GM15510 (cell line): ENCODE data around the gene USF3.

Source experiments
- POLR2A ChIP-seq: IDR thresholded peaks from 3 replicates; pipeline ENCODE4 v1.6.1; 2011; ENCODE audit warnings: borderline replicate concordance; ENCODE audit not compliant: insufficient read length; ENCODE audit errors: extremely low read depth

The USF3 gene

GRCh38 chr3:113637756-113638155, 58.7 kb downstream of the USF3 start:
- no peak for TF ChIP-seq POLR2A

GRCh38 chr3:113634782-113635474, 61.5 kb downstream of the USF3 start:
- TF ChIP-seq POLR2A, result no peak

GRCh38 chr3:113631573-113631972, 64.9 kb downstream of the USF3 start:
- TF ChIP-seq POLR2A, result no peak

- no peak for TF ChIP-seq POLR2A
These were observed 65.4 kb downstream of the USF3 start for GRCh38 chr3:113630956-113631542.

GRCh38 chr3:113629584-113630421, 66.6 kb downstream of the USF3 start:
- no peak for TF ChIP-seq POLR2A

- no peak for TF ChIP-seq POLR2A
These were observed 67.7 kb downstream of the USF3 start for GRCh38 chr3:113628788-113629187.

- no peak for TF ChIP-seq POLR2A
These were observed 68.1 kb downstream of the USF3 start for GRCh38 chr3:113628316-113628715.

- no peak for TF ChIP-seq POLR2A
These were observed 69.7 kb downstream of the USF3 start for GRCh38 chr3:113626503-113627371.

GRCh38 chr3:113625834-113626233, 70.6 kb downstream of the USF3 start:
- no peak for TF ChIP-seq POLR2A

- TF ChIP-seq POLR2A, result no peak
These were observed 72.6 kb downstream of the USF3 start for GRCh38 chr3:113623811-113624210.

GRCh38 chr3:113623324-113623723, 73.1 kb downstream of the USF3 start:
- no peak for TF ChIP-seq POLR2A

- no peak for TF ChIP-seq POLR2A
These were observed 76.4 kb downstream of the USF3 start for GRCh38 chr3:113620091-113620490.

- TF ChIP-seq POLR2A, result no peak
These were observed 78.7 kb downstream of the USF3 start for GRCh38 chr3:113617726-113618125.

- no peak for TF ChIP-seq POLR2A
These were observed 80.5 kb downstream of the USF3 start for GRCh38 chr3:113615976-113616375.

GRCh38 chr3:113614402-113614801, 82.0 kb downstream of the USF3 start:
- no peak for TF ChIP-seq POLR2A
